ENCODE results near the gene RAD21L1. TPM values are rescaled to one million over a fixed set of nuclear protein-coding genes. Genes with fewer than 3 reads are reported as not detected.

RAD21L1 gene
- total RNA-seq, 1 donor from 2014 or later: not detected

DNA sequence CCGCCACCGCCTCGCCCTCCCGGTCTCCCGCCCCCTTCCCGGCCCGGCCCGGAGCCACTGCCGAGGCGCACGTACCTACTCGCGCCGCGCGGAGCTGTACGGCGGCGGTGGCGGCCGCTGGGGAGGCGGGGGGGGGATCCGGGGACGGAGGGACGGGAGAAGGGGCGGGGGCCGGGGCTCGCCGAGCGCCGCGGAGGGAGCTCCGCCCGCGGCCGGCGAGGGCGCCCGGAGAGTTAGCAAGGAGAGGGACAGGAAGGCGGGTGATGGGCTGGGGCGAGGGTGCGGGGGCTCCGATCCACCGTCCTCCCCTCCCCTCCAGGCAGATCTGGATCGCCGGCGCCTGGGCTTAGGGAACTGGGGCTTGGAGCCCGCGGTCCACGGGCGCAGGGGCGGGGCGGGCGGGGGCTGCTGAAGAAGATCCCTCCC lies 40.5 kb upstream of the RAD21L1 start:
- H3K4me3 Mint-ChIP-seq: no peak overlapping the region

DNA sequence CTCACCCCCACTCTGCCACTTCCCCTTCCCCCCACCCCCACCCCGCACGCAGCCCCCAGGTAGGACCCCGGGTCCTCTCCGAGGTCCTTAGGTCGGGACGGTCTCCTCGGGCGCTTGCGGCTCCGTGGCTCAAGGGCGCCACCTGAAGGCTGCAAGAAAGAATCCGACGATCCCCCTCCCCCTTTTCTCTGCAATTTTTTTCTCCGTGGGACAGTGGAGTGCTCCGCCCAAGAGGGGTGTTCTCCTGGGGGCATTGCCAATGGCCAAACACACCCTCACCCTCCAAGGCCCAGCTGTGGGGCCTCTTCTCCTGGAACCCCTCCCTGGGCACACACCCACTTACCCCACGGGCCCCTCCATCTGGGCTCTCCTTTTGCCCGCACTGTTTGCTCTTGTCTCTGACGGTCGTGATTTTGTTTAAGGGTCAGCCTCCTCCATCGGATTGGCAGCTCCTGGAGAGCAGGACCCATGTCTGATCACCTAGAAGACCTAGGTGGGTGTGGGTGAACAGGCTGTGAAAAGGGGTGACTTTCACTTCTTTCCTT lies 40.0 kb upstream of the RAD21L1 start:
- Mint-ChIP-seq H3K9me3 (no peaks in the 10 kb centered on the region), H3K36me3 (no peaks in the 10 kb centered on the region), H3K4me1 (peaks cover 11% of the 10 kb centered on the region), H3K4me3 (no peak overlapping the region), H3K27ac (no peak overlapping the region), H3K27me3 (ENCODE audit: insufficient read depth, low read depth) (peaks cover 26% of the 10 kb centered on the region)
- no peaks in the 10 kb centered on the region for H3K79me2 ChIP-seq (ENCODE audit: low read depth)
- peak overlapping the region; percentile 95 for H3K4me2 ChIP-seq
- no peak overlapping the region for H3K27ac ChIP-seq
- peaks cover 5% of the 10 kb centered on the region for H3K4me1 ChIP-seq
- H3F3A ChIP-seq (ENCODE audit: low read depth): peaks cover 6% of the 10 kb centered on the region
- peak overlapping the region; percentile 98 for H2AFZ ChIP-seq (replicated peaks)
- peaks cover 68% of the 10 kb centered on the region for H3K27me3 ChIP-seq
- no peaks in the 10 kb centered on the region for H3K9me3 ChIP-seq (ENCODE audit: low read depth)
- no peaks in the 10 kb centered on the region for H3K36me3 ChIP-seq
- H3K9ac ChIP-seq: no peak overlapping the region
- peak overlapping the region; percentile 75 for H3K4me3 ChIP-seq
- TF ChIP-seq EZH2phosphoT487 (IDR thresholded peaks at IDR 0.05): no peak
- TF ChIP-seq, protein P1, sequence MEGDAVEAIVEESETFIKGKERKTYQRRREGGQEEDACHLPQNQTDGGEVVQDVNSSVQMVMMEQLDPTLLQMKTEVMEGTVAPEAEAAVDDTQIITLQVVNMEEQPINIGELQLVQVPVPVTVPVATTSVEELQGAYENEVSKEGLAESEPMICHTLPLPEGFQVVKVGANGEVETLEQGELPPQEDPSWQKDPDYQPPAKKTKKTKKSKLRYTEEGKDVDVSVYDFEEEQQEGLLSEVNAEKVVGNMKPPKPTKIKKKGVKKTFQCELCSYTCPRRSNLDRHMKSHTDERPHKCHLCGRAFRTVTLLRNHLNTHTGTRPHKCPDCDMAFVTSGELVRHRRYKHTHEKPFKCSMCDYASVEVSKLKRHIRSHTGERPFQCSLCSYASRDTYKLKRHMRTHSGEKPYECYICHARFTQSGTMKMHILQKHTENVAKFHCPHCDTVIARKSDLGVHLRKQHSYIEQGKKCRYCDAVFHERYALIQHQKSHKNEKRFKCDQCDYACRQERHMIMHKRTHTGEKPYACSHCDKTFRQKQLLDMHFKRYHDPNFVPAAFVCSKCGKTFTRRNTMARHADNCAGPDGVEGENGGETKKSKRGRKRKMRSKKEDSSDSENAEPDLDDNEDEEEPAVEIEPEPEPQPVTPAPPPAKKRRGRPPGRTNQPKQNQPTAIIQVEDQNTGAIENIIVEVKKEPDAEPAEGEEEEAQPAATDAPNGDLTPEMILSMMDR (IDR thresholded peaks at IDR 0.05): peak; percentile 75
- peaks cover 10% of the 10 kb centered on the region for H4K20me1 ChIP-seq (ENCODE audit: low read depth)
- DNase-seq (ENCODE audit: low spot score): peak; percentile 83

More for the DNA sequence above, 40.5 kb upstream of the RAD21L1 start:
- no peaks in the 10 kb centered on the region for H3K36me3 Mint-ChIP-seq
- no peak overlapping the region for H3K27ac ChIP-seq
- H3K9ac ChIP-seq: no peak overlapping the region
- peak overlapping the region; percentile 75 for H3K4me3 ChIP-seq
- peak; percentile 65 for DNase-seq (ENCODE audit: low spot score)
- H2AFZ ChIP-seq (replicated peaks): peak overlapping the region; percentile 98
- H3K4me1 ChIP-seq: peaks cover 5% of the 10 kb centered on the region
- peaks cover 10% of the 10 kb centered on the region for H4K20me1 ChIP-seq (ENCODE audit: low read depth)
- H3F3A ChIP-seq (ENCODE audit: low read depth): peaks cover 6% of the 10 kb centered on the region
- peak overlapping the region; percentile 95 for H3K4me2 ChIP-seq
- no peaks in the 10 kb centered on the region for H3K9me3 Mint-ChIP-seq
- no peaks in the 10 kb centered on the region for H3K36me3 ChIP-seq
- peaks cover 26% of the 10 kb centered on the region for H3K27me3 Mint-ChIP-seq (ENCODE audit: insufficient read depth, low read depth)
- no peaks in the 10 kb centered on the region for H3K79me2 ChIP-seq (ENCODE audit: low read depth)
- no peak overlapping the region for H3K27ac Mint-ChIP-seq
- H3K27me3 ChIP-seq: peaks cover 63% of the 10 kb centered on the region
- no peaks in the 10 kb centered on the region for H3K9me3 ChIP-seq (ENCODE audit: low read depth)
- TF ChIP-seq EZH2phosphoT487 (IDR thresholded peaks at IDR 0.05): peak; percentile 6
- TF ChIP-seq, protein P1 (IDR thresholded peaks at IDR 0.05): no peak
- H3K4me1 Mint-ChIP-seq: peaks cover 11% of the 10 kb centered on the region

GRCh38 chr20:1186367-1186991 lies 39.4 kb upstream of the RAD21L1 start:
- Mint-ChIP-seq H3K4me3 (no peak overlapping the region), H3K27ac (no peak overlapping the region), H3K36me3 (no peaks in the 10 kb centered on the region), H3K4me1 (peaks cover 11% of the 10 kb centered on the region), H3K9me3 (no peaks in the 10 kb centered on the region), H3K27me3 (ENCODE audit: insufficient read depth, low read depth) (peaks cover 27% of the 10 kb centered on the region)
- TF ChIP-seq EZH2 (IDR thresholded peaks at IDR 0.05): no peak
- TF ChIP-seq, protein P1 (IDR thresholded peaks at IDR 0.05): no peak
- TF ChIP-seq EZH2phosphoT487 (IDR thresholded peaks at IDR 0.05): no peak
- no peak overlapping the region for H3K9ac ChIP-seq
- peaks cover 10% of the 10 kb centered on the region for H4K20me1 ChIP-seq (ENCODE audit: low read depth)
- no peak overlapping the region for H3K4me2 ChIP-seq
- peaks cover 5% of the 10 kb centered on the region for H3K4me1 ChIP-seq
- H3K4me3 ChIP-seq: no peak overlapping the region
- H3K9me3 ChIP-seq (ENCODE audit: low read depth): no peaks in the 10 kb centered on the region
- H3K36me3 ChIP-seq: no peaks in the 10 kb centered on the region
- no peak for DNase-seq (ENCODE audit: low spot score)
- no peaks in the 10 kb centered on the region for H3K79me2 ChIP-seq (ENCODE audit: low read depth)
- H3F3A ChIP-seq (ENCODE audit: low read depth): peaks cover 6% of the 10 kb centered on the region
- no peak overlapping the region for H3K27ac ChIP-seq
- H3K27me3 ChIP-seq: peaks cover 70% of the 10 kb centered on the region
- H2AFZ ChIP-seq (replicated peaks): no peak overlapping the region
